Putamen (tissue), 1 donor: ENCODE measurements around the gene NT5DC1.
A peak's percentile ranks its signal among the peaks of the same experiment; 100 is the strongest.

ENCODE experiments used
- DNase-seq: peaks from one replicate; pipeline ENCODE4 v3.0.0-alpha.2; 2016; ENCODE audit warnings: low spot score

The NT5DC1 gene

GRCh38 chr6:116244284-116244683, 143.6 kb downstream of the NT5DC1 start:
- DNase-seq: no peak

- DNase-seq: no peak
Observed at GRCh38 chr6:116246089-116246488, 145.4 kb downstream of the NT5DC1 start.

GRCh38 chr6:116247285-116247684, 146.6 kb downstream of the NT5DC1 start:
- DNase-seq: no peak

- DNase-seq: no peak
Observed at GRCh38 chr6:116248577-116248976, 147.9 kb downstream of the NT5DC1 start.

- DNase-seq: no peak
Observed at GRCh38 chr6:116251568-116252384, 151.1 kb downstream of the NT5DC1 start.

- no peak for DNase-seq
Observed at GRCh38 chr6:116253188-116253504, 152.5 kb downstream of the NT5DC1 start.

GRCh38 chr6:116253505-116254296, 153.0 kb downstream of the NT5DC1 start, which contains the start of gene TSPYL4:
TSPYL4 (minus strand) TSS chr6:116254075; CDS start chr6:116254008, 67 bp downstream.
- peak; percentile 95 for DNase-seq

GRCh38 chr6:116254297-116255056, 153.8 kb downstream of the NT5DC1 start:
- DNase-seq: no peak

GRCh38 chr6:116255246-116255800, 154.7 kb downstream of the NT5DC1 start:
- no peak for DNase-seq

- no peak for DNase-seq
Observed at GRCh38 chr6:116256694-116257093, 156.0 kb downstream of the NT5DC1 start.

- no peak for DNase-seq
Observed at GRCh38 chr6:116258520-116258919, 157.9 kb downstream of the NT5DC1 start.

- DNase-seq: no peak
Observed at GRCh38 chr6:116263353-116263752, 162.7 kb downstream of the NT5DC1 start.

- DNase-seq: no peak
Observed at GRCh38 chr6:116265041-116265829, 164.6 kb downstream of the NT5DC1 start.

GRCh38 chr6:116266803-116267202, 166.2 kb downstream of the NT5DC1 start:
- no peak for DNase-seq

GRCh38 chr6:116267836-116268588, 167.4 kb downstream of the NT5DC1 start:
- no peak for DNase-seq

GRCh38 chr6:116268589-116269293, 168.1 kb downstream of the NT5DC1 start:
- DNase-seq: no peak

- no peak for DNase-seq
Observed at GRCh38 chr6:116271149-116271708, 170.6 kb downstream of the NT5DC1 start.

GRCh38 chr6:116277124-116277523, 176.5 kb downstream of the NT5DC1 start:
- no peak for DNase-seq

GRCh38 chr6:116278481-116278829, 177.8 kb downstream of the NT5DC1 start:
- no peak for DNase-seq

- no peak for DNase-seq
Observed at GRCh38 chr6:116278854-116279231, 178.2 kb downstream of the NT5DC1 start.
